IPS DF 19.7 (cell line): ENCODE data around the gene FAM163B.

Experiments used
- DNase-seq: peaks from one replicate; pipeline ENCODE4 v3.0.0-alpha.2; 2013; ENCODE audit warnings: low read depth, low spot score

FAM163B gene

DNA sequence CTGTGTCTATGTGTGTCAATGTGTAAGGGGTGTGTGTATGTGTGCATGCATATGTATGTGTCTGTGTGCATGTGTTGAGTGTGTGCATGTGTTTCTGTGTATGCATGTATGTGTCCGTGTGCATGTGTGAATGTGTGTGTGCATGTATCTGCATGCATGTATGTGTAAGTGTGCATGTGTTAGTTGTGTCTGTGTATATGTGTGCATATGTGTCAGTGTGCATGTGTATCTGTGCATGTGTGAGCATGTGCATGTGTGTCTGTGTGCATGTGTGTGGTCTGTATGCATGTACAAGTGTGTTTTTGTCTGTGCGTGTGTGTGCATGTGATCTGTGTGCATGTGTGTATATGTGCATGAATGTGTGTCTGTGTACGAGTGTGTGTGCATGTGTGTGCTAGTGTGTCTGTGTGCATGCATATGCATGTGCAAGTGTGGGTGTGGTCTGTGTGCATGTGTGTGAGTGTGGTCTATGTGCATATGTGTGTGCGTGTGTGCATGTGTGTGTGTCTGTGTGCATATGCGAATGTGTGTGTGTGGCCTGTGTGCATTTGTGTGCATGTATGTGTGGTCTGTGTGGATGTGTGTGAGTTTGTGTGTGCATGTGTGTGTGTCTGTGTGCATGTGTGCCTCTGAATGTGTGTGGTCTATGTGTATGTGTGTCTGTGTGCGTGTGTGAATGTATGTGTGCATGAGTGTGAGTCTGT, 9.6 kb downstream of the FAM163B start:
- DNase-seq, result no peak

DNA sequence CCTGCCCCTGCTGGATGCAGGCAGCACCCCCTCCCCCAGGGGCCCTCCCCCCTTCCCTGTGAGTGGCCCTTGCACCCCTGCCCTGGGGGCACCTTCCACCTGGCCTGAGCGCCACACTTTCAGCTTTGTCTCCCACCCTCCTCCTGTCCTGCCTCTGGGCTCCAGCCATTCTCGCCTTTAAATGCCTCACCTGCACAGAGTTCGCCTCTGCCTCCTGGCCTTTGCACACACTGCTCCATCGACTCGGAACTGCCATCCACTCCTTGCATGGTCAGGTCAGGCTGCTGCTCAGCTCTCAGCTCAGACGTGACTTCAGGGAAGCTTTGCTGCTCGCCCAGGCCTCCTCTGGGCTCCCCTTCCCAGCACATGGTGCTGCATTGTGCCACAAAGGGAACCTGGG, 10.2 kb downstream of the FAM163B start:
- DNase-seq, result no peak

DNA sequence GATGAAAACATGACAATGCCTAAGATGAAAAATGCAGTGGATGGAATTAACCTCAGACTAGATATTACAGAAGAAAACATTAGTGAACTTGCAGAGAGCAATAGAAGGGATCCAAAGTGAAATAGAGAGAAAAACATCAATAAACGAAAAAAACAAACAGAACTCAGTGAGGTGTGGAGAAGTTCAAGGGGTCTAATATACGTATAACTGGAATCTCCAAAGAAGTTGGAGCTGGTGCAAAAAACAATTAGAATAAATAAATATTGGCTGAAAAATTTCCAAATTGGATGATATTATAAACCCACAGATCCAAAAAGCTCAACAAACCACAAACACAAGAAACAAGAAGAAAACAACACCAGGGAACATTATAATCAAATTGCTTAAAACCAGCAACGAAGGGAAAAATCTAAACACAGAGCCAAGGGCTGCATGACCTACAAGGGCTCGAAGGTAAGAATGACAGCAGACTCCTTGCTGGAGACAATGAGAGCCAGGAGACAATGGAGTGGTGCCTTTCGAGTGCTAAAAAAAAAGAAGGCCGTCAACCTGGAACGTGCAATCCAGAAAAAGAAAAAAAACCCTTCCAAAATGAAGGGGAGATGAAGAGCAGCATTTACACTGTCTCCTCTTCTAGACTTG, 11.8 kb downstream of the FAM163B start:
- DNase-seq, result no peak

DNA sequence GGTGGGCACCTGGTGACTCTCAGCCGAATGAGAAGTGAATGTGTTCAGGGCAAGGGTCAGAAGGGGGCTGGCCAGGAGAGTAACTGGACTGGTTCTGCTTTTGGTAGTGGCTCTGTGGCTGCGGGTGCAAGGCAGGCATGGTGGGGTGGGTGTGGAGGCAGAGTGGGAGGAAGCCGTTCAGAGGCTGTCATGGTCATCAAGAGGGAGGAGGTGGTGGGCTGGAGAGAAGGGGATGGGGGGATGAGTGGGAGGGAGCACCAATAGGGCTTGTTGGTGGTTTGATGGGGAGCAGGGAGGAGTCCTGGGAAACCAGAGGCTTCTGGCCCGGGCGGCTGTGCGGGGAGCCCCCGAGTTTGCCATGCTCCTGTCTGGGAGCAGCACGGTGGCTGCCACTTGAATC, 13.3 kb downstream of the FAM163B start:
- no peak for DNase-seq

DNA sequence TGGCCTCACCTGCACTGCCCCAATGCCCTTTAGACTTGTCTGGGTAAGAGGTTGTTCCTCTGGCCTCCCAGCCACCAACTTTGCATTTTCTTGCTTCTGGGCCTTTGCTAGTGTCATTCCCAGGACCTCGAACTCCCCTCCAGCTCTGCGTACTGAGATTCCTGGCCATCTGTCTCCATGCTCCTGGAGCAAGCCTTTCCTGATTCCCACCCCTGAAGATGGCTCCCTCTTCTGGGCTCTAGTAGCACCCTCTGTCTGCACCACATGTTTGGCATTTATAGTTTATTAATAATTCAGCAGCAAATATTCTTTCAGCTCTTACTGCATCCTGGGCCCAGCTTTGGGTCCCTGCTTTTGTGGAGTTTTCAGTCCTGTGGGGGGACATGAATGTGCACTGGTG, 14.9 kb downstream of the FAM163B start:
- no peak for DNase-seq

DNA sequence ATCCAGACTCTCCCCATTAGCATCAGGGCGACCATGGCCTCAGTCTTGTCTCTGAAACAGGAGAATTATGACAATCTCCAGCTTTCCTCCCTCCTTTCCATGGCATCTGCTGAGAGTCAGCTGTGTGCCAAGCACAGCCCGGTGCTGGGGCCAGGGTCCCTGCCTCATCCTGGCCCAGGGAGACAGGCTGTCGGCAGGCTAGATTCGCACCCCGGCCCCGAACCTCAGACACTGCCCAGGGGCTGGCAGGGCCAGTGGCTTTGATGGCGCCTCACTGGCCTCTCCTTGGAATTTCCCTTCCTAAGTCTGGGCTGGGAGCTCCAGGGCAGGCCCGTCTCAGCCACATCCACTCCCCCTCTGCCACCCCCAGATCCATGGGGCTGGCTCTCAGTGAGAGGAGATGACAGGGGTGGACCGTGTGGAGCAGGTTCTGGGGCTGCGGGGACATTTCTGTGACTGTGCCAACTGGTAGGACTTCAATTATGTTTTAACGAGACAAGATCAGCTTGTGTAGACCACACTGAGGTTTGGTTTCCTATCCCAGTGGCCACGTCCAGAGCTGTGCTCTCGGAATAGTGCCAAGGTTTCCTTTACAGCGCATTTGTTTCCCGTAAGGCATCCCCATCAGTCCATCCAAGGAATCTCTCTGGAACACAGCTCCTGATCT, 15.5 kb downstream of the FAM163B start:
- DNase-seq, result no peak

DNA sequence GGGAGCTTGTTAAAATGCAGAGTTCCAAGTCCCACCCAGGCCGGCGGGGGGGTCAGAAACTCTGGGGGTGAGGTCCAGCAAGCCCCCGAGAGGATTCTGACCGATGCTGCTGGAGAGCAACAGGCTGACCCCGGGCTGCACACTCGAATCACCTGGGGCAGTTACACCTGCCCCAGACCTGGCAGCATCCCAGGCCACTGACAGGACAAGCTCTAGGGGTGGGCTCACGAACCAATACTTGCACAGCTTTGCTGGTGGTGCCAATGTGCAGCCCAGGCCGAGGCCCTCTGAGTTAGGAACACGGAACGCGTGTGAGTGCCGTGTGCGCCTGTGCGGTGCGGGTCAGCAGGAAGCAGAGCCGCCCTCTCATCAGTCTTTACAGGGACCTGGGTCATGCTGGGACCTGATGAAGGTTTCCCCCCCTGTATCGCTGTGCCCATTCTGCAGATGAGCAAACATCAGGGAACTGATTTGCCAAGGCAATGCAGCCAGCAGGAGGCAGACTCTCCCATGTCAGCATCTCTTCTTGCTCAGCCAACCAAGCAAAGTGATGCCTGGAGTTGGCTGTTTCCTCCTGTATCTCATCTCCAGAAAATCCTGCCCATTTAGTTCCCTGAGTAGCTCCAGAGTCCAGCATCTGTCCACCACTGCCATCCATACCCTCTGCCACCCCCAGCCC, 16.3 kb downstream of the FAM163B start:
- no peak for DNase-seq

DNA sequence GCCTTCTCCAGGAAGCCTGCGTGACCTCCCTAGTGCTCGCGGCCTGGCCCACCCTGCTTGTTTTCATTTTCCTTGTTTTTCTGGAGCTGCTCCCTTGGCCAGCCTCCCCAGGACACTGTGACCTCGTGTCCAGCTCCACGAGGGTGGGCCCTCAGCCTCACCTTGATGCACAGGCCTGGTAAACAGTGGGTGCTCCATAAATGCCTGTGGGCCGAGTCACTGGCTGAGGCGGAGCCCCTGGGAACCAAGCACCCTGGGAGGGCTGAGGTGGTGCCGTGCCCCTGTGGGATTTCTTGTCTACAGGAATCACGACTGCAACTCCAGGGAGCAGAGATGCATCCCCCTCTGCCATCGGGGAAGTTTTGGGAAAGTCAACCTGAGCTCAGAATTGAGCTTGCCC, 17.2 kb downstream of the FAM163B start:
- DNase-seq, result no peak

DNA sequence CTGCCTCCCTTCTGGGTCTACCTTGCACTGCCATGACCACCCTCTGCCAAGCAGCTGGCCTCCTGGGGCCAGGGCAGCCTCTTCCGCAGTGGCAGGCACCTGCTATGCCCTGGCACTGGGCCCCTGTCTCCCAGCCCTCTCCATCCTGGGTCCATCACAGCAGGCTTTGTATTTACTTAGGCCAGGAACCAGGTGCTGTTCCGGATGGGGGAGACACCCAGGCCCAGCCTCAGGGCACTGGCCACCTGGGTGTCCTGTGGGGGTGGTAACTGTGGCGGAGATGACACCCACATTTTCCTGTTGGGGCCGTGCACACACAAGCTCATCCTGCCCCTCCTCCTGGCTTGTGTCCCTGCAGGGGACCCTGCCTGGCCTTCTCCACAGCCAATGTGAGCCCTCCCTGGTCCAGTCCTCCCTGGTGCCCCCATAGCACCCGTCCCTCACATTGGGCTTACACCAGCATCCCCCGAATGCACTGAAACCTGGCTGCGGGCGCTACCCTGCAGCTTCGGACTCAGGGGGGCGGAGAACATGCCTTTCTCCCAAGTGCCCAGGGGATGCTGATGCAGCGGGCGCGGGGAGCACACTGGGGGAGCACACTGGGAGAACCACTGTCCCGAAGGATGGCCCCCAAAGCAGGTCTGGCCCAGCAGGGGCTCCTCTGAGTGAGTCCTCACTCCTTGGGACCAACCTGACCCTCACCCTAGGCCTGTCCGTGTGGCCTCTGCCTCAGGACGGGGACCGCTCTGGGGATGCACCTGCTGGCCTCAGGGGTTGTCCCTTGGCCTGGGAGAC, 17.9 kb downstream of the FAM163B start:
- no peak for DNase-seq

DNA sequence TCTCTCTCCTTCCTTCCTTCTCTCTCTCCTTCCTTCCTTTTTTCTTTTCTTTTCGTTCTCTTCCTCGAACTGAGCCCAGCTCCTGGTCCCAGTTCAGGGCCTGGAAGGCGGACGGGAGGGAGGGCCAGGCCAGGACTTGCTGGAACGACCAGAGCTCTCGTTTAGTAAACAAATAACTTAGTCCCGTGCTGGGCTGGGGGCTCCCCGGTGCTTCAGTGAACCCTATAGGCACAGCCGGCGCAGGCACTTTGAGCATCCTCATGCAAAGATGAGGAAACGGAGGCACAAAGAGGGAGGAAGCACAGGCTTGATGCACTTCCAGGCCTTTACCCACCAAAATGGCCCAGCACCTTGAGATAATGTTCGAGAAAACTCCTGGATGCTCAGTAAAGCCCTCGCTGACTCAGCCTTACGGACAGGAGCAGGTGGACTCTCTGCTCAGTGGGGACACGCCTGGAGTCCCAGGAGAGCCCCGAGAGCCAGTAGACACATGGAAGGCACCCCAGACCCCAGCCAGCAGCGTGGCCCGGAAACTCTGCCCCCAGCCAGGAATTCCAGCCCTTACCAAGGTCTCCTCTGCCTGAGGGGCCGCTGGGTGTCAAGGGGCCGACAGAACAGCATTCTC, 18.8 kb downstream of the FAM163B start:
- no peak for DNase-seq

DNA sequence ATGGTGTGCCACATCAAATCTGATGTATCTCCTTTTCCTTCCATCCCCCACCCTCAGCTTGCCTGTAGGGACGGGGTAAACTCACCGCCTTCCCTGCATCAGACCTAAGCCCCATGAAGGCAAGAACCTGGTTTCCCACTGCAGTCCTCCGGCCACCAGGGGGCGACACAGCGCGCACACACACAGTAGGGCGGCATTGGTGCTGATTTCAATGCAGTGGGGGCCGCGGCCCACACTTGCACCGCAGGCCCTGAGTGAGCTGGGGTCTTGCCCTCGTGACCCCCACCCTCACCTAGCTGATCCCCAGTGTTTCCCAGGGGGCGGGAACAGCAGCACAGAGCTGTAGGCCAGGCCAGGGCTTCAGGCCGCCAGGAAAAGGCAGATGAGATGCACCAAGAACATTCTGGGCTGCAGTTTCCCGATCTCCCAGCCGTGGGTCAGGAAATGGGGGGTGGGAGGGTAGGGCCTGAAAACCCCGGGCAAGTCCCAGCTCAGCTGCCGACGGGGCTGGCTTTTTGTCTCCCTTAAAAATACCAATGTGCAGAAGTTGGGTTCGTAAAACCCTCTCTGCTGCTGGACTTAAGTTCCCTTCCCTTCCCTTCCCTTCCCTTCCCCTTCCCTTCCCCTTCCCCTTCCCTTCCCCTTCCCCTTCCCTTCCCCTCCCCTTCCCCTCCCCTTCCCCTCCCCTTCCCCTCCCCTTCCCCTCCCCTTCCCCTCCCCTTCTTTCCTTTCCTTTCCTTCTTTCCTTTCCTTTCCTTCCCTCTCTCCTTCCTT, 19.5 kb downstream of the FAM163B start:
- no peak for DNase-seq

DNA sequence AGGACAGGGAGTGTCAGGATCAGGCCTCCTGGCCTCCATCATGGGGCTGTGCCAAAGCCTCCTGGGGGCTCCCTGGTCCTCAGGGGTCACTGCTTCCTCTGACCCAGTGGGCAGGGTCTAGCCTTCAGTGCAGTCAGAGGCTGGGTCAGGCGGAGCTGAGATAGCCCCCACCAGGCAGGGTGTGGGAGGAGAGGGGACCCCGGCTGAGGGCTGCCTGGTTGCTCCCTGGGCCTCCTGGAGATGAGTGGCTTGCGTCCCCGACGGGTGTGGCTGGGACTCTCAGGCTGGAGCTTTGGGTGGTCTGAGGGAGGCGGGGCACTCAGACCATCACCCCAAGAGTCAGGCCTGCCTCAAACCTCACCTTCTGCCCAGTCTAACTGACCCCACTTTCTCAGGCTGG, 21.7 kb downstream of the FAM163B start:
- DNase-seq, result no peak

DNA sequence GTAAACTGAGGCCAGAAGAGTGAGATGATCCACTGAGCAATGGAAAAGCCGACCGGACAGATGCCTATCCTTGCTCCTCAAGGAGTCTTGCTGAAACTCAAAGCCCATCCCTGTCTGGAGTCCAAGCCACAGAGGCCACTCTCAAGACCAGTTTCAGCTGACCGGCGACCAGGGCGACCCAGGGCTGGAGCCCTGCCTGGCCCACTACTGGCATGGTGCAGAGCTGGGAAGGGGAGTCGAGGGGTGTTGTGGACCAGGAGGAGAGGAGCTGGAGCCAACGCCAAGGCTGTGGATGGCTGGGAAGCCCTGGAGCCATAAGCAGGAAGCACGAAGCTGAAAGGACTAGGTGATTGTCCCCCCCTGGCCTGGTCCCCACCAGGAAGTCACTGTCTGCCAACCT, 22.1 kb downstream of the FAM163B start:
- no peak for DNase-seq

DNA sequence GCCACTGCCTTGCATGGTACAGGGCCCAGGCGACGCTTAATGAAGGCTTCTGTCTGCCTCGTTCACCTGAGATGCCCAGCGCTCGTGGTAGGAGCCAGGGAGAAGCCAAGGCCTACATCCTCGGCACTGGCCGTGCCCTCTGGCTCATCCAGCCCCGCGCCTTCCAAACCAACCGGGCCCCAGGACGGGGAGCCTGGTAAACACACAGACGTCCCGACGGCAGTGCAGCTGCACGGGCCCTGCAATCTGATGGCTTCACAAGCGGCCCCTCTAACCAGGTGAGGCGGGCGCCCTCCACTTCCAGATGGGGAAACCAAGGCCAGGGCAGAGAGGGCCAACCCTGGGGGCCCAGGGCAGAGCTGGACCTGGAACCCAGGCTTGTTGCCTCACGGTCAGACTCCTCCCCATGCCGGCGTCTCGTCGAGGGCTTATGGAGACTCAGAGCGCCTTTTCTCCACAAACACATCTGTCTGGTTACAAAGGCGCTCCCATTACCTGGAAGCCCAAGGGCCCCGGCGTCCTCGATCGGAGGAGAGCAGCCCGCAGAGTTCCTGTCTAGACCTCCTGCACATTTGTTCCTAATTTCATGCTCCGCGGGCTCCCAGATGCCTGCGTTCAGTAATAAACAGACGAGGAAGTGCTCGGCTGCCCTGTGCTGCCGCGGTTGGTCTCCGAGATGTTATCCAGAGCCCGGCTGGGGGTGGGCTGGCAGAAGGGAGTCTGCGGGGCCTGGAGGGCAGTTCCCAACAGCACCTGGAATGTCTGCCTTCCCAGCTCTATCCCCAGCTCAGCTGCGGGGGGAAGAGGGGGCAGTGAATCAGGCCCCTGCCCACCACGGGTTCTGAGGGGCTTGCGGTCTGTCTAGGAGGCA, 23.5 kb downstream of the FAM163B start:
- DNase-seq, result no peak

DNA sequence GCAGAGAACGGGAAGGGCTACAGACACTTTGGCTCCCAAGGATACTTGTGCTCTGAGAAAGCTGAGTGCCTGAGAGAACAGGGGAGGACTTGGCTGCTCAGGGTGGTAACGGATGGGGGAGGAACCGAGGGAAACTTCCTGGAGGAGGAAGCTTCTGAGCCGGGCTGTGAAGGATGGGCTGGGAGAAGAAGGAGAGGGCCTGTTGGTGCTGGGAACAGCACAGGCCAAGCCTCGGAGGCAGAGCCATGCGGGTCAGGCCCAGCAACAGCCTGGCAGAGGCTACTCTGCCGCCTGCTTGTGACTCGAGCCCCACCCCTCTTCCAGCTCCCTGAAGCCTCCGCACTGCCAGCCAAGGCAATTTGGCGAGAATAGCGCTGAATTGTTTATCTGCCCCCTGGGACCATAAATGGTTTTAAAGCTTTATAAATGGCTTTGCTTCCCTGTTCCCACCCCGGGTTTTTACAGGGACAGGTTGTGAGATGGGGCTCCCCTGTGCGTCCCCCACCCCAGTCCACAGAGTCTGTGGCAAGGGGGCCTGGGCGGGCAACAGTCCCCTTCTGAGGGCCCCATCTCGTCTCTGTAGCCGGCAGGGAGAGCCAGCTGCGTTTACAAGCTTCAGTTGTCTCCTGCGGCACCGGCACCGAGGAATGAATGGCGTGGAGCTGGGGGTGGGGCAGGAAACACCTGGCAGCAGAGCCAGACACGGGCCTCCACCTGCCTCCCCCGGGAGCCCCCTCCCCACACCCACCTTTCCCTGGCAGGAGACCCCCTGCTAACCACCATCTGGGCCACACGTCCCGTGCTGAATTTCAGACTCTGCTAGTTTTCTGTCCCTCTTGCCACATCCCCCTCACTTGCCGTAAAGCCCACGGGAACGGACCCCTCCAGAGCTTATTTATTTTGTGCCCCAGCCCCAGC, 24.4 kb downstream of the FAM163B start:
- no peak for DNase-seq

DNA sequence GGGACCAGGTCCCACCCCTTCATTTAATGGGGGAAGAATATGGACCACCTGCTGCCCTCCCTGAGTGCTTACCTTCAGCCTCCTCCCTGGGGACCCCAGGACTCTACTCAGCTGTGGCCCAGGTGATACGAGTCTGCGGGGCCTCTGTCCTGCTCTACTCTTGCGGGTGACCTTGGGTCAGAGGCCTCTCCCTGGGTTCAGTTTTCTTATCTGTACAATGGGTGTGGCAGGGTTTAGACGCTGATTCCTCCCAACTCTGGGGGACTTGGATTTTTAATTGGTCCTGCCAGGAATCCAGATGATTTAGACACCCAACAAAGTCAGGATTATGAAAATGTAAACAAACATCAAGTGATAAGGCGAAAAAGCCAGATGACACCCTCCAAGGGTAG, 25.0 kb downstream of the FAM163B start:
- no peak for DNase-seq

DNA sequence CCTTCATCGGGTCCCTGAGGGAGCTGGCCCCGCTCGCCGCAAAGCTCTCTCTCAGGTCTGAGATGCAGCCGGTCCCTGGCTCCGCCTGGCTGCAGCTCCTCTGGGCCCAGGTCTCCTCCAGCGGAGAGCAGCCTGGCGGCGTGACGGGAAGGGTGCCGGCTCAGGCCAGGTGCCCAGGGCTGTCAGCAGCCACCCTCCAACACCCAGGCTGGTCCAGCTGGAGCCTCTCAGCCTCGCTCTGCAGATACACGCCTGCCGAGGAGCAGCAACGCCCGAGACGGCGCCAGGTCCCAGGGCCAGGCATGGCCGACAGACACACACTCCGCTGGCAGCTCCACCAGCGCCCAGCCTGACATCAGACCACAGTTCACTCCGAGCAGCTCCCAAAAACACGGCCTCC, 25.6 kb downstream of the FAM163B start:
- DNase-seq, result no peak

DNA sequence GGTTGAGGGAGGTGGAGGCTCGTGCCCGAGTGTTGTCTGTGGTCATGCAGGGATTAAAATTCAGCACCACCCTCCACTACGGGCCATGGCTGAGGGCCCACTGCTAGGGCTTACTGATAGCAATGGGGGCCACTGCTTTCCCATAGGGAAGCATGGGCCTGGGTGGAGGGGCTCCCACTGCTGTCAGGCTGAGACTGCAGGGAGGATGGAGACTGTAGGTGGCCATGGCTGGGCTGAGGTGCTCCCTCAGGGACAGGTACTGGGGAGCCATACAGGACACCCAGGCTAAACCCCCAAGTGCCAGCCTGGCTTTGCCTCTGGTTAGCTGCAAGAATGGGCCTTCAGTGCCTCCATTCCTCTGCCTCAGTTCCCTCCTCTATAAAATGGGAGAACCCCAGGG, 26.1 kb downstream of the FAM163B start:
- DNase-seq, result no peak
